RWPE1 (cell line): ENCODE results near the gene ZNF195.
"Not testable (repeated sequence)": the region's sequence is repeated elsewhere in the genome, so short reads cannot be mapped to it uniquely, and the experiment has no call there.

Source experiments
- CTCF ChIA-PET: fragments of 350-600 bp; sonication (Branson Sonifier 250); formaldehyde crosslinking; extraction: SDS; loops from one replicate; lab custom pipeline; 2021; lab: Yijun Ruan, JAX
- POLR2A ChIA-PET: fragments of 400-600 bp; formaldehyde crosslinking; extraction: SDS; loops from one replicate; lab custom pipeline; 2020; ENCODE audit warnings: antibody characterized with exemption; ENCODE audit not compliant: low non-redundant PET; lab: Yijun Ruan, JAX
- DNase-seq: peaks from one replicate; pipeline ENCODE4 v3.0.0; 2012; ENCODE audit warnings: low spot score
- H3K27ac ChIP-seq: fragments of 450-650 bp; 2 replicates; pipeline ENCODE4 v1.5.1; 2017
- CTCF ChIP-seq: fragments of 450-650 bp; conservative IDR thresholded peaks from 2 replicates; pipeline ENCODE4 v1.5.1; 2017; ENCODE audit warnings: low read depth, mild to moderate bottlenecking

Gene ZNF195

GRCh38 chr11:3378426-3379423 is at the start of gene ZNF195:
TSS of gene ZNF195 (minus strand) at chr11:3379146. CDS start at chr11:3379040, 106 bp downstream.
- POLR2A ChIA-PET: interaction anchor here (0.6 kb wide), 1 partner anchor 148 kb away, joined by 8 read pairs; no protein-coding TSS in a partner anchor
- CTCF ChIA-PET: interaction anchor here (0.6 kb wide), 1 partner anchor 188 kb away, joined by 3 read pairs; no protein-coding TSS in a partner anchor

GRCh38 chr11:3428076-3428475 is 49.1 kb upstream of the ZNF195 start:
- H3K27ac ChIP-seq, DNase-seq, POLR2A ChIA-PET, CTCF ChIA-PET: not testable (repeated sequence)

More at GRCh38 chr11:3378426-3379423, at the start of gene ZNF195:
- H3K27ac ChIP-seq: peak within 1 kb of the TSS; percentile 76
- peak; percentile 99 for DNase-seq
- TF ChIP-seq CTCF: no peak

GRCh38 chr11:3426541-3426940 is 47.6 kb upstream of the ZNF195 start:
- POLR2A ChIA-PET: not testable (repeated sequence)

GRCh38 chr11:3423928-3424327 is 45.0 kb upstream of the ZNF195 start:
- H3K27ac ChIP-seq, DNase-seq, POLR2A ChIA-PET, CTCF ChIA-PET: not testable (repeated sequence)

More at GRCh38 chr11:3426541-3426940, 47.6 kb upstream of the ZNF195 start:
- DNase-seq, CTCF ChIA-PET, H3K27ac ChIP-seq: not testable (repeated sequence)

- peak; percentile 16 for DNase-seq
- CTCF ChIA-PET, POLR2A ChIA-PET: not testable (repeated sequence)
- peak overlapping the region; percentile 74 for H3K27ac ChIP-seq
Observed at GRCh38 chr11:3423138-3423731, 44.3 kb upstream of the ZNF195 start.

- H3K27ac ChIP-seq: peak overlapping the region; percentile 74
- POLR2A ChIA-PET, CTCF ChIA-PET: not testable (repeated sequence)
- peak; percentile 81 for DNase-seq
Observed at GRCh38 chr11:3422380-3423137, 43.6 kb upstream of the ZNF195 start.

- CTCF ChIA-PET, POLR2A ChIA-PET, DNase-seq: not testable (repeated sequence)
- H3K27ac ChIP-seq: peak overlapping the region; percentile 74
Observed at GRCh38 chr11:3421608-3422379, 42.8 kb upstream of the ZNF195 start.

GRCh38 chr11:3420281-3421042 is 41.5 kb upstream of the ZNF195 start:
- CTCF ChIA-PET, DNase-seq, H3K27ac ChIP-seq, POLR2A ChIA-PET: not testable (repeated sequence)

GRCh38 chr11:3419496-3419895 is 40.5 kb upstream of the ZNF195 start:
- POLR2A ChIA-PET, DNase-seq, CTCF ChIA-PET, H3K27ac ChIP-seq: not testable (repeated sequence)
